GM19238 (cell line): Measurements from ENCODE around the gene NBAS.
"Not testable (repeated sequence)": the region's sequence is repeated elsewhere in the genome, so short reads cannot be mapped to it uniquely, and the experiment has no call there.

Experiments
- DNase-seq: peaks from one replicate; pipeline ENCODE4 v3.0.0; 2011; ENCODE audit warnings: low spot score; ENCODE audit not compliant: insufficient read length

Gene NBAS

DNA sequence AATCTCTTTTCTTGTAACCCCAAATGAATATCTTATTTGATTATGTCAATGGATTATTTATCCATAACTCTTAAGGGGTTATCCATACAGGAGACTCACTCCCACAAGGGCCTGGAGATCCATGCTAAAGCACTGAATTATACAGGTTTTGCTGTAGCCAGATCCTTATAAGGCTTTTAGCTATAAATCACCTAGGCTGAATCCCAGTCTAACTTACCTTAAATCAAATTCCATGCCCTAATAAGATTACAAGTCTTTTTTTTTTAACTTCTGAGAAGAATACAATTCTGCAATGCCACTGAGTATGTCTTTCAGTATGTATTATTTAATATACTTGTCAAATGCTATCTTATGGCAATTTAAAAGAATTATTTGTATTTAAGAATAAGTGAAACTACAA lies 340.5 kb downstream of the NBAS start:
- no peak for DNase-seq

GRCh38 chr2:15218423-15219086 lies 342.6 kb downstream of the NBAS start:
- DNase-seq = no peak

- DNase-seq = no peak
These were observed 348.9 kb downstream of the NBAS start for GRCh38 chr2:15212249-15212648.

DNA sequence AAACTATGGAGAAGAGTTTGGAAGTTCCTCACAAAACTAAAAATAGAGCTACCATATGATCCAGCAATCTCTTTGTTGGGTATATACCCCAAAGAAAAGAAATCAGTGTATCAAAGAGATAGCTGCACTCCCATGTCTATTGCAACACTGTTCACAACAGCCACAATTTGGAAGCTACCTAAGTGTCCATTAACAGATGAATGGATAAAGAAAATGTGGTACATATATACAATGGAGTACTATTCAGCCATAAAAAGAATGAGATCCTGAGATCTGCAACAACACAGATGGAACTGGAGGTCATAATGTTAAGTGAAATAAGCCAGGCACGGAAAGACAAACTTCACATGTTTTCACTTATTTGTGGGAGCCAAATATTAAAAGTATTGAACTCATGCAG lies 350.6 kb downstream of the NBAS start:
- DNase-seq = not testable (repeated sequence)

GRCh38 chr2:15206419-15206818 lies 354.7 kb downstream of the NBAS start:
- DNase-seq = no peak

GRCh38 chr2:15205562-15205961 lies 355.6 kb downstream of the NBAS start:
- DNase-seq = no peak

- DNase-seq = no peak
These were observed 360.1 kb downstream of the NBAS start for GRCh38 chr2:15201009-15201408.

GRCh38 chr2:15200581-15200980 lies 360.6 kb downstream of the NBAS start:
- DNase-seq = no peak

DNA sequence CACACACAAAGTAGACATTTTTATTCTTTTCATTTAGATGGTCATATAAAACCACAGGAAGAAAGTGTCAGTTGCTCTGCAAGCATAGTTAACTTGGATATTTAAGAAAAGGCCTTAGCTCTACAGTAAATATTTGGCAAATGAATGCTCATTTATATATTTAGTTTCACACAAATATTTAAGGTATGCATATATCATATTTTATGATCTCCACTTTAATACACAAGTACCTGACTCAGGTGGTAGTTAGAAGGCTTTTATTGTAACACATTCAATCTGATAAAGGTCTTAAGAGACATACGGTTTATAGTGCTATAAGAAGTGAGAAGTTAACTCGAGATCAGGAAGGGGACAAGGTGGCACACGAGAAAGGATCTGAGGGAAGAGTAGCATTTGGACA lies 363.1 kb downstream of the NBAS start:
- DNase-seq = no peak

DNA sequence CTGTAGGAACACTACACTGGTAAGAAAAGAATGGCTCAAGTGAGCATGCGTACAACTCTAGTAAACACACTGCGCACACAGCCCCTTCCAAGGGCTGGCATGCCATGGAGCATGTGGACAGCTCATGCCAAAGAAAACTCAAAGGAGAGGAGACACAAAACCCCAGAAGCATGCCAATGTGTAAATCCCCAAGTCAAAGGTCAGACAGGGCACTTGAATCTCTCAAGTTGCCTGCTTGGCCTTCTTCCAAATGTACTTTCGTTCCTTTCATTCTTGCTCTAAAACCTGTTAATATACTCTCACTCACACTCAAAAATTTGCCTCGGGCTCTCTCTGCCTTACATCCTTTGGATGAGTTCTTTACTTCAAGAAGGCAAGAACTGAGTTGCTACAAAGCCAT lies 365.3 kb downstream of the NBAS start:
- no peak for DNase-seq

DNA sequence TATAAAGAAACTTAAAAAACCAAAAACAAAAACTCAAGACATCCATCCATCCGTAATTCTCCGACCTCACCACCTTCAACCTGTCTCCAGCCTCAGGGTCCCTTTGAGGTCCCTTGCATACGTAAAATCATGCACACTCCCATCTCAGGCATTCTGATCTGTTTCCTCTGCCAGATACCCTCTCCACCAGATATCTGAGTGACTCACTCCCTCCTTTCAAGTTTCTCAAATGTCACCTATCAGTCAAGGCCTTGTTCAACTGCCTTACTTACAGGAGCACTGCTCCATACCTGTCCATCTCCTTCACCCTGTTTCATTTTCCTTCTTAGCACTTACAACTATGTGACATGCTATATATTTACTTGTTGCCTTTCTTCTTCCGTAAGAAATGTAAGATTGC lies 369.3 kb downstream of the NBAS start:
- DNase-seq = no peak

DNA sequence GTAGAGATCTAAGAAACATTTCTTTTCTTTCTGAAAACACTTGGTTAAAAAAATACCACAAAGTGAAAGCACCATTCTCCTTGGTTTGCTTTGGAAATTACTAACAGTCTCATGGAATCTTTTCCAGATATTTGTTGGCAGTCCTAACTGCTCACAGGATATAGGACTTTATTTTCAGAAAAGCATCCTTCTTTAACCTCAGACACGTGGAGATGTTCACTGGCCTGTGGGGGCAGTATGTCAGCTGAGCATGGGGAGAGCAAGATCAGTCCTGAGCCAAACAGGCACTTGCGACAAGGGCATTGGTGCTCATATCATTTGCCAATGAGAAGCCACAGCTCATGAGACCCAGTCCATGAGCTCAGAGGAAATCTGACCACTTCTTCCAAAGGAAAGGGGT lies 371.9 kb downstream of the NBAS start:
- DNase-seq = no peak

DNA sequence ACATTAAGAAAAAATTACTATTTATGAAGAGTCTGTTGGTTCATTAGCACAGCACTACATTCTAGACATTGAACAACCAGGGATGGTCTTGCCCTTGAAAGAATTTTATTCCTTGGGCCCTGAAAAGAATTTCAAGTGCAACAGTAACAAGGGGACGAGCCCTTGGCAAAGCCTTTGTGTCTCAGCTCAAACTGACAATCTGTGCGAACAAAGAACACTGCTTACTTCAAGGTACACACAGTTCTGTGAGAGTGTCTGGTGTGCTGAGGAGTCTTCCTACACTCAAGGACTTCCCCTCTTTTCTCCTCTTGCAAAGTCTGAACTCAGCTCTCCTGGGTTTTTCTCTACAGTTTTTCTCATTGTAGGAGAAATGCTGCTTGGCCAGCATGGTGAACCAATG lies 373.4 kb downstream of the NBAS start:
- DNase-seq = no peak

DNA sequence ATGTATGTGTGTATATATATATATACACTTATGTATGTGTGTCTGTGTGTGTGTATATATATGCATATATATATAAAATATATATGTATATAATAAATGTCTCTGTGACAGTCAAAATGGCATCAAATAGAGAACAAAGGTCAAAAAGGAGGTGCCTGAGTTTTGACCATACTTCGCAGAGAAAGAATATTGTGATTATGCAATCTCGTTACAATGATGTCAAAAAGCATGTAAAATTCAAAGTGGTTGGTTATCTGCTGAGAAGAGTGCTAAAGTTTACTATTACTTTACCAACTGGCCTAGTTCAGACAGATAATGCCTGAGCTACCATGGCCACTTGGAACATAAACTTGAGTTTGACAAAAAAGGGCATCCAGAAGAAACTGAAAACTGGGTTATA lies 375.0 kb downstream of the NBAS start:
- no peak for DNase-seq

DNA sequence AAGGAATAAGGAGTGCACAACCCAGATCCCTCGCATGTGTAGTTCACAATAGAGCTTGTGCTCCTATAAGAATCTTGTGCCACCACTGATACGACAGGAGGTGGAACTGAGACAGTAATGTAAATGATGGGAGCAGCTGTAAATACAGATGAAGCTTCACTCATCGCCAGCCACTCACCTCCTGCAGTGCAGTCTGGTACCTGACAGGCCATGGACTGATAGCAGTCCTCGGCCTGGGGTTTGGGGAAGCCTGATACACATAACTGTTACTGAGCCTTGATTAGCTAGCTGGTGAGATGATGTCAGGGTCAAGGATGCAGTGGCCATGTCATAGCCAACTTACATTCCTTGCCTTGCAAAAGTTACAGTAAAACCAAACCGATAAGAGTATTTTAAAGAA lies 376.6 kb downstream of the NBAS start:
- no peak for DNase-seq

- no peak for DNase-seq
These were observed 378.9 kb downstream of the NBAS start for GRCh38 chr2:15182275-15182674.

- no peak for DNase-seq
These were observed 379.9 kb downstream of the NBAS start for GRCh38 chr2:15181092-15181745.

GRCh38 chr2:15180379-15180778 lies 380.8 kb downstream of the NBAS start:
- no peak for DNase-seq

GRCh38 chr2:15178946-15179345 lies 382.2 kb downstream of the NBAS start:
- DNase-seq = no peak

DNA sequence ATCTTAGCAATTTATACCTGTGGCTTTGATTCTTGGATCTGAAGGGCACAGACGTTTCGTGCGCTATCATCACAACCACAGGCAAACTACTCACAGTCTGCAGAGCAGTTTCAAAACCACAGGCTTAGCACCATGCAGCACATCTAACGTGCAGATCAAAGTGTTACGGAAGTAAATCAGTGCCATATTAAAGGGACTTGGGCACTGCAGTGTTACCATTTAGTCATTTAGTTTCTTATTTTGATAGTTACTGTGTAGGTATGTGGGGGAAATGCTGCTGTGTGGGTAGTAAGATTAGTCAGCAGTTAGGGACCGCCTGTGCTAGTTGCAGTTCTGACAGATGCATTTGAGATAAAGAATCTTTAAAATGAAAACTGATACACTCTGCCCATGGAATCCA lies 384.0 kb downstream of the NBAS start:
- peak; percentile 13 for DNase-seq

DNA sequence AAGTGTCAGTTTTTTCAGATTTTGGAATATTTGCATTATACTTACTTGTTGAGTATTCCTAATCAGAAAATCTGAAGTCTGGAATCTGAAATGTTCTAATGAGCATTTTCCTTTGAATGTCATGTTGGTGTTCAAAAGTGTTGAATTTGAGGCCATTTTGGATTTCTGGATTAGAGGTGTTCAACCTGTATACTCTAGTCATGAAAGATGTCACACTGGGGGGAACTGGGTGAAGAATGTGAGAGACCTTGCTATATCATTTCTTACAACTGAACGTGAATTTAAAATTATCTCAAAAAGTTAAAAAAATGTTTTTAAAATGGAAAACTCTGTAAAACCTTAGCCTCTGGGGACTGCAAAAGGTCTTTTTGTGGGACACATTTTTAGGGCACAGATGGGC lies 384.5 kb downstream of the NBAS start:
- DNase-seq = no peak

- no peak for DNase-seq
These were observed 386.6 kb downstream of the NBAS start for GRCh38 chr2:15174567-15174966.

GRCh38 chr2:15173501-15173900 lies 387.6 kb downstream of the NBAS start:
- no peak for DNase-seq
